Uterus (tissue), 4 donors: Measurements from ENCODE around the gene ACOT13. TPM values are rescaled to one million over a fixed set of nuclear protein-coding genes. Genes with fewer than 3 reads are reported as not detected.
"Not testable (repeated sequence)": the region's sequence is repeated elsewhere in the genome, so short reads cannot be mapped to it uniquely, and the experiment has no call there.

ENCODE experiments used
- DNase-seq, 2 donors: peaks; one replicate each; pipeline ENCODE4 v3.0.0-alpha.2; 2019 to 2020
- H3K27ac ChIP-seq, 2 donors: fragments of 200-600 bp; sonication (generic); 1 replicate in 1 of 2; 2 replicates in 1 of 2; pipeline ENCODE4 v1.5.1; 2016 to 2018
- H3K27me3 ChIP-seq, 2 donors: fragments of 200-600 bp; sonication (generic); one replicate each; pipeline ENCODE4 v1.5.1; 2018 to 2019; ENCODE audit warnings: control low read depth in 1 of 2
- H3K36me3 ChIP-seq, 2 donors: fragments of 200-600 bp; sonication (generic); one replicate each; pipeline ENCODE4 v1.5.1; 2019; ENCODE audit warnings: control low read depth in 1 of 2
- H3K4me1 ChIP-seq, 2 donors: fragments of 200-600 bp; sonication (generic); one replicate each; pipeline ENCODE4 v1.5.1; 2018 to 2019; ENCODE audit warnings: control low read depth in 1 of 2
- H3K4me3 ChIP-seq, 2 donors: fragments of 200-600 bp; sonication (generic); 1 replicate in 1 of 2; 2 replicates in 1 of 2; pipeline ENCODE4 v1.5.1; 2018 to 2019; ENCODE audit warnings: mild to moderate bottlenecking in 1 of 2
- H3K9me3 ChIP-seq, 2 donors: fragments of 200-600 bp; sonication (generic); one replicate each; pipeline ENCODE4 v1.5.1; 2019; ENCODE audit warnings: control low read depth in 1 of 2
- POLR2A ChIP-seq, 2 donors: fragments of 450-650 bp; IDR thresholded peaks; one replicate each; pipeline ENCODE4 v1.6.1; 2016; ENCODE audit warnings: antibody characterized with exemption in 2 of 2, mild to moderate bottlenecking in 1 of 2, moderate library complexity in 1 of 2
- intact Hi-C: fragments of 100-400 bp; cut with DNase I; formaldehyde crosslinking; loops from one replicate; pipeline ENCODE4 v1.15.1; 2023; ENCODE audit warnings: low total_unique reads
- total RNA-seq, 4 donors: library from RNA; depleted of rRNA in 3 of 4; stranded (reverse); fragments of >200 nt in 3 of 4; gene quantifications; one replicate each; pipeline versions ENCODE4 v1.1.0 to v1.2.4, GENCODE V29; 2014 to 2023
- TF ChIP-seq, protein P1 (sequence below), 4 experiments: fragments of 200-600 bp in 2 of 4; fragments of 450-650 bp in 2 of 4; sonication (generic) in 2 of 4; IDR thresholded peaks; one replicate each; pipeline ENCODE4 v1.5.1; 2016 to 2019; ENCODE audit warnings: antibody characterized with exemption in 4 of 4, mild to moderate bottlenecking in 2 of 4, moderate library complexity in 1 of 4
- donor health status: DM: yes; HTN: yes; CAD: no.

ACOT13 gene
- total RNA-seq, 4 donors from 2014 or later, result 3.8 to 10.0 (median 4.2) TPM

DNA sequence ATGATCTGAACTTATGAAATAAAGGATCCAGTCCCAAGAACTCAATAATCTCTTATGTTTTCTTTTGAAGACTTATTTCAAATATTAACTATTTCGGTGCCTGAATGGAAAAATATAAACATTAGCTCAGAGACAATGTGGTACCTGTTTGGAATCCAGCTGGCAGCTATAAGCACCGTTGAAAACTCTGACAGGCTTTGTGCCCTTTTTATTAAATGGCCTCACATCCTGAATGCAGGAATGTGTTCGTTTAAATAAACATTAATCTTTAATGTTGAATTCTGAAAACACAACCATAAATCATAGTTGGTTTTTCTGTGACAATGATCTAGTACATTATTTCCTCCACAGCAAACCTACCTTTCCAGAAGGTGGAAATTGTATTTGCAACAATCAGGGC is 16.5 kb upstream of the ACOT13 start:
- Histone ChIP-seq H3K4me1 (peaks cover 0 to under 1% of the 10 kb centered on the region in 2 donors), H3K27ac (no peak overlapping the region), H3K9me3 (no peaks in the 10 kb centered on the region), H3K27me3 (no peaks in the 10 kb centered on the region), H3K4me3 (no peak overlapping the region), H3K36me3 (no peaks in the 10 kb centered on the region)
- DNase-seq, result no peak
- no peak for TF ChIP-seq POLR2A (IDR thresholded peaks at IDR 0.05)
- TF ChIP-seq, protein P1, sequence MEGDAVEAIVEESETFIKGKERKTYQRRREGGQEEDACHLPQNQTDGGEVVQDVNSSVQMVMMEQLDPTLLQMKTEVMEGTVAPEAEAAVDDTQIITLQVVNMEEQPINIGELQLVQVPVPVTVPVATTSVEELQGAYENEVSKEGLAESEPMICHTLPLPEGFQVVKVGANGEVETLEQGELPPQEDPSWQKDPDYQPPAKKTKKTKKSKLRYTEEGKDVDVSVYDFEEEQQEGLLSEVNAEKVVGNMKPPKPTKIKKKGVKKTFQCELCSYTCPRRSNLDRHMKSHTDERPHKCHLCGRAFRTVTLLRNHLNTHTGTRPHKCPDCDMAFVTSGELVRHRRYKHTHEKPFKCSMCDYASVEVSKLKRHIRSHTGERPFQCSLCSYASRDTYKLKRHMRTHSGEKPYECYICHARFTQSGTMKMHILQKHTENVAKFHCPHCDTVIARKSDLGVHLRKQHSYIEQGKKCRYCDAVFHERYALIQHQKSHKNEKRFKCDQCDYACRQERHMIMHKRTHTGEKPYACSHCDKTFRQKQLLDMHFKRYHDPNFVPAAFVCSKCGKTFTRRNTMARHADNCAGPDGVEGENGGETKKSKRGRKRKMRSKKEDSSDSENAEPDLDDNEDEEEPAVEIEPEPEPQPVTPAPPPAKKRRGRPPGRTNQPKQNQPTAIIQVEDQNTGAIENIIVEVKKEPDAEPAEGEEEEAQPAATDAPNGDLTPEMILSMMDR (IDR thresholded peaks at IDR 0.05), result no peak
- intact Hi-C loops, result no loop called here

DNA sequence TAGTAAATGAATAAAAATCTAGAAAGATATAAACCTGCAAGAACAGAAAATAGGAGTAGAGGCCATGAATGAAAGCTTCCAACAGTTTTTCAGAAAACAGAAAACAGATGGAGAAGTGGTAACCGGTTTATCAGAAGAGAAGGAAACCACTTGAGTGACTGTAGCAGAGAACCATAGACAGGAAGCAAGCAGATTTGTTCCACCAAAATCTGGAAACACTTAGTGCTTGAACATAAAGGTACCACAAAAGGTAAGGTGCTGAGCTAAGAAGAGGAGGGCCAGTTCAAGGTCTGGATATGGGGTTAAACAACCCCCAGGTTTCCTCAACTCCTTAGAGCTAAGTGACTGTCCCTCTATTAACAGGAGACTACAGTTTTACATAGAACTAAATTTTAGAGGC is 11.7 kb upstream of the ACOT13 start:
- H3K36me3 ChIP-seq, result no peaks in the 10 kb centered on the region
- H3K4me3 ChIP-seq, result no peak overlapping the region
- H3K27me3 ChIP-seq, result no peaks in the 10 kb centered on the region
- no peaks in the 10 kb centered on the region for H3K4me1 ChIP-seq
- intact Hi-C loops, result no loop called here
- DNase-seq, result no peak
- no peaks in the 10 kb centered on the region for H3K9me3 ChIP-seq
- no peak for TF ChIP-seq POLR2A (IDR thresholded peaks at IDR 0.05)
- TF ChIP-seq, protein P1 (IDR thresholded peaks at IDR 0.05), result no peak
- H3K27ac ChIP-seq, result no peak overlapping the region

DNA sequence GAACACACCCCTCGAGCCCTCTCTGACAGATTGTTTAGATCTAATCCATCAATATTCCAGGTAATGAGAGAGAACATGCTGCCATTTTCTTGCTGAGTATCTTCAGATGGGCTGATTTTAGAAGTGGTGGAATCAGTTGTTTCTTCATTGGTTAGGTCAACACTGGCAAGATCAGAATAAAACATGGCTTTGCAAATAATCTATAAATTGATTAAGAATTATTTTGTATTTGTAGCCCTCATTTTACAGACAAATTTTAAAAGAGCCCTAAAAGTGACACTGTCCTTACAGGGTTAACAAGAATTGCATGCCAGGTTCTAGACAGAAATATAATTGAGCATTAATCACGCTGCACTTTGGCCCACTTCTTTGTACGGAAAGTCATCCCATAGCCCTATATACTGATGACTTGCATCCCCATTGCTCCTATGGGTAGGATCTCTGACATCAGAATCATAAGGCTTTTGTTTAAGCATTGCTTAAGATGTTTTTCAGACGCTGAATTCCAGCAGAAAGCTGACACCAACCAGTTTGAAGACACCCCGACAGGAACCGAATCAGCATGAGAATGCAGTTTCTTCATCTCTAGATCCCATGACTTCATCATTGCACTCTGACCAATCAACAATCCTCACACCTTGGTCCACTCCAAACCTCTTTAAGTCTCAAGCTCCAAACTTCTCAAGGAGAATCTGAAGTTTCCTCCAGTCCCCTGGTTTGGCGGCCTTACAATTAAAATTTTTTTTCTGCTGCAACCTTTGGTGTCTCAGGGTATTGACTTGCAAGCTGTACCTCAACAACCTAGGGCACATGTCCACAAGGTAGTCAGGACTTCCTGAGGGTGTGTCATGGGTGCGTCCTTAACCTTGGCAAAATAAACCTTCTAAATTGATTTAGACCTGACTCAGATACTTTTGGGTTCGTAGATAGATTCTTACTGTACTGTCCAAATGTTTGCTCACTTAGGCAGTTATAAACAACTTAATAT is 8.0 kb upstream of the ACOT13 start:
- intact Hi-C loops, result no loop called here
- TF ChIP-seq, protein P1 (IDR thresholded peaks at IDR 0.05), result no peak
- TF ChIP-seq POLR2A (IDR thresholded peaks at IDR 0.05), result no peak
- Histone ChIP-seq H3K27me3 (no peaks in the 10 kb centered on the region), H3K36me3 (no peaks in the 10 kb centered on the region), H3K4me1 (no peaks in the 10 kb centered on the region), H3K27ac (no peak overlapping the region), H3K9me3 (no peaks in the 10 kb centered on the region), H3K4me3 (no peak overlapping the region)
- DNase-seq, result no peak

DNA sequence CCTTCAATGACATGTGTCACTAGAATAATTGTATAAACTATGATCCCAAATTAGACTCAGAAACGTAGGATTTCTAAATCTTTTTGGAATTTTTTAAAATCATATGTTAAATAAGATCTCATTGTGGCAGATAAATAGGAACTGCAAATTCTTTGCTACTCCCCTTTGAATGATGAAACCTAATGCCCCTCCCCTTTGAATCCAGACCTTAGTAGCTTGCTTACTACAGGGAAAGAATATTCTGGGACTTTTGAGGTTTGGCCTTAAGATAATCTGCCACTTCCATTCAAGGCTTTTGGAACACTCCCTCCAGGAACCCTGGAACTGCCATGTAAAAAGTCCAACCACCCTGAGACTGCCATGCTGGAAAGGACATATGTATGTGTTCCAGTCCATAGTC is 7.3 kb upstream of the ACOT13 start:
- intact Hi-C loops, result no loop called here
- Histone ChIP-seq H3K4me1 (no peaks in the 10 kb centered on the region), H3K4me3 (no peak overlapping the region), H3K9me3 (no peaks in the 10 kb centered on the region), H3K27ac (no peak overlapping the region), H3K27me3 (no peaks in the 10 kb centered on the region), H3K36me3 (no peaks in the 10 kb centered on the region)
- DNase-seq, result no peak
- no peak for TF ChIP-seq POLR2A (IDR thresholded peaks at IDR 0.05)
- TF ChIP-seq, protein P1 (IDR thresholded peaks at IDR 0.05), result no peak

DNA sequence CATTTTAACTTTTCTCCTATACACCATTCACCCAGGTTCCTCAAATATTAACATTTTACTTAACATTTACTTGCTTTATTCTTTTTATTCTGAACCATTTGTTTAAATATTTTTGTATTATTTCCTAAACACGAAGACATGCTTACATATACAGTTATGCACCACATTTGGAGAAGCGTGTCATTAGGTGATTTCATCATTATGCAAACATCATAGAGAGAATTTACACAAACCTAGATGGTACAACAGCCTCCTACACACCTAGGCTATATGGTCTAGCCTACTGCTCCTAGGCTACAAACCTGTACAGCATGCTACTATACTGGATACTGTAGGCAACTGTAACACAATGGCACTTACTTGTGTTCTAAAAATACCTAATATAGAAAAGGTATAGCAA is 6.8 kb upstream of the ACOT13 start:
- peaks cover 0 to under 1% of the 10 kb centered on the region in 2 donors for H3K4me1 ChIP-seq
- H3K36me3 ChIP-seq, result no peaks in the 10 kb centered on the region
- intact Hi-C loops, result no loop called here
- no peak for DNase-seq
- H3K27me3 ChIP-seq, result no peaks in the 10 kb centered on the region
- no peak overlapping the region for H3K27ac ChIP-seq
- H3K4me3 ChIP-seq, result no peak overlapping the region
- TF ChIP-seq, protein P1 (IDR thresholded peaks at IDR 0.05), result no peak
- TF ChIP-seq POLR2A (IDR thresholded peaks at IDR 0.05), result no peak
- H3K9me3 ChIP-seq, result no peaks in the 10 kb centered on the region

DNA sequence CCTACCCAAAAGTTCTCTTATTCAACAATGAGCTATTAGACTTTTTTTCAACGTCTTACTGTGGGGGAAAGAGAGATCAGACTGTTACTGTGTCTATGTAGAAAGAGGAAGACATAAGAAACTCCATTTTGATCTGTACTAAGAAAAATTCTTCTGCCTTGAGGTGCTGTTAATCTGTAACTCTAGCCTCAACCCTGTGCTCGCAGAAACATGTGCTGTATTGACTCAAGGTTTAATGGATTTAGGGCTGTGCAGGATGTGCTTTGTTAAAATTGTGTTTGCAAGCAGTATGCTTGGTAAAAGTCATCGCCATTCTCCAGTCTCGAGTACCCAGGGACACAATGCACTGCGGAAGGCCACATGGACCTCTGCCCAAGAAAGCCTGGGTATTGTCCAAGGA is 5.1 kb upstream of the ACOT13 start:
- H3K27ac ChIP-seq, H3K36me3 ChIP-seq, intact Hi-C loops, H3K4me1 ChIP-seq, H3K4me3 ChIP-seq, H3K9me3 ChIP-seq, H3K27me3 ChIP-seq, DNase-seq: not testable (repeated sequence)
